HFFc6 (cell line): Measurements from ENCODE around the gene UST. TPM values are rescaled to one million over a fixed set of nuclear protein-coding genes. Genes with fewer than 3 reads are reported as not detected.

ENCODE experiments used
- DNase-seq: peaks from one replicate; pipeline ENCODE4 v3.0.0-alpha.2; 2018
- H3K27ac Mint-ChIP-seq: 2 replicates; pipeline ENCODE4 v1.8.0; 2020; ENCODE audit warnings: mild to moderate bottlenecking, mixed read lengths
- H3K27me3 Mint-ChIP-seq: 2 replicates; pipeline ENCODE4 v1.8.0; 2021; ENCODE audit warnings: mild to moderate bottlenecking, moderate library complexity, mixed read lengths; ENCODE audit not compliant: insufficient read depth
- H3K36me3 Mint-ChIP-seq: 2 replicates; pipeline ENCODE4 v1.8.0; 2021; ENCODE audit warnings: low read depth, mixed read lengths
- H3K4me1 Mint-ChIP-seq: 2 replicates; pipeline ENCODE4 v1.8.0; 2020; ENCODE audit warnings: low read depth, mixed read lengths
- H3K4me3 Mint-ChIP-seq: 2 replicates; pipeline ENCODE4 v1.8.0; 2020; ENCODE audit warnings: mild to moderate bottlenecking, moderate library complexity, mixed read lengths
- H3K9me3 Mint-ChIP-seq: 2 replicates; pipeline ENCODE4 v1.8.0; 2020; ENCODE audit warnings: mild to moderate bottlenecking, mixed read lengths
- CTCF ChIP-seq: fragments of 200-600 bp; sonication (generic); IDR thresholded peaks from 2 replicates; pipeline ENCODE4 v1.5.0; 2021; ENCODE audit warnings: antibody characterized with exemption, mild to moderate bottlenecking
- total RNA-seq, 6 experiments: library from RNA; stranded (reverse); fragmentation: NEBNext Ultra II Directional; extraction: Animal tissue kit (Norgen Biotek cat#: 25700); gene quantifications; 2 replicates in 1 of 6; 3 replicates in 5 of 6; pipeline ENCODE4 v1.2.3, GENCODE V29; 2021

Gene UST
- total RNA-seq, 6 experiments from 2014 or later, result 12.9 to 17.3 (median 16.7) TPM

- H3K27me3 Mint-ChIP-seq, result no peaks in the 10 kb centered on the region
- H3K4me1 Mint-ChIP-seq, result peaks cover 32% of the 10 kb centered on the region
- peak overlapping the region; percentile 10 for H3K27ac Mint-ChIP-seq
- no peaks in the 10 kb centered on the region for H3K36me3 Mint-ChIP-seq
- H3K9me3 Mint-ChIP-seq, result no peaks in the 10 kb centered on the region
- DNase-seq, result peak; percentile 58
- H3K4me3 Mint-ChIP-seq, result peak overlapping the region; percentile 49
- no peak for TF ChIP-seq CTCF
Observed at GRCh38 chr6:148935705-148936435, 189.0 kb downstream of the UST start.

- peaks cover 38% of the 10 kb centered on the region for H3K4me1 Mint-ChIP-seq
- no peaks in the 10 kb centered on the region for H3K9me3 Mint-ChIP-seq
- H3K4me3 Mint-ChIP-seq, result no peak overlapping the region
- H3K27ac Mint-ChIP-seq, result no peak overlapping the region
- peaks cover 5% of the 10 kb centered on the region for H3K36me3 Mint-ChIP-seq
- TF ChIP-seq CTCF, result no peak
- no peaks in the 10 kb centered on the region for H3K27me3 Mint-ChIP-seq
- no peak for DNase-seq
Observed at GRCh38 chr6:148943451-148943850, 196.6 kb downstream of the UST start.

- peaks cover 5% of the 10 kb centered on the region for H3K36me3 Mint-ChIP-seq
- peaks cover 37% of the 10 kb centered on the region for H3K4me1 Mint-ChIP-seq
- H3K27ac Mint-ChIP-seq, result no peak overlapping the region
- no peak overlapping the region for H3K4me3 Mint-ChIP-seq
- TF ChIP-seq CTCF, result no peak
- no peaks in the 10 kb centered on the region for H3K27me3 Mint-ChIP-seq
- no peaks in the 10 kb centered on the region for H3K9me3 Mint-ChIP-seq
- no peak for DNase-seq
Observed at GRCh38 chr6:148944608-148945007, 197.8 kb downstream of the UST start.

- DNase-seq, result no peak
- no peak overlapping the region for H3K27ac Mint-ChIP-seq
- no peaks in the 10 kb centered on the region for H3K27me3 Mint-ChIP-seq
- peaks cover 5% of the 10 kb centered on the region for H3K36me3 Mint-ChIP-seq
- H3K4me3 Mint-ChIP-seq, result no peak overlapping the region
- TF ChIP-seq CTCF, result no peak
- peaks cover 42% of the 10 kb centered on the region for H3K4me1 Mint-ChIP-seq
- no peaks in the 10 kb centered on the region for H3K9me3 Mint-ChIP-seq
Observed at GRCh38 chr6:148945301-148946021, 198.6 kb downstream of the UST start.

GRCh38 chr6:148947621-148948444 lies 201.0 kb downstream of the UST start:
- DNase-seq, result peak; percentile 69
- H3K27ac Mint-ChIP-seq, result no peak overlapping the region

More at GRCh38 chr6:148947621-148948444, 201.0 kb downstream of the UST start:
- H3K27me3 Mint-ChIP-seq, result no peaks in the 10 kb centered on the region
- H3K4me3 Mint-ChIP-seq, result no peak overlapping the region
- peak; percentile 97 for TF ChIP-seq CTCF
- H3K9me3 Mint-ChIP-seq, result no peaks in the 10 kb centered on the region
- no peaks in the 10 kb centered on the region; the same call in 1 of the 2 replicates for H3K36me3 Mint-ChIP-seq
- peaks cover 53% of the 10 kb centered on the region for H3K4me1 Mint-ChIP-seq
